Central memory CD8-positive, alpha-beta T cell (primary cell): ENCODE results near the gene PLEKHB1.

Experiments
- ATAC-seq: fragments of 150-1000 bp; cut with Tn5 transposase; replicated peaks from 2 replicates; pipeline ENCODE4 v1.10.0; 2022; ENCODE audit warnings: mild to moderate bottlenecking, moderate FRiP score, moderate number of reproducible peaks; ENCODE audit not compliant: poor library complexity, severe bottlenecking; ENCODE audit errors: extremely low read depth
- DNase-seq, 2 donors: peaks; one replicate each; pipeline ENCODE4 v3.0.0; 2021; ENCODE audit warnings: low spot score in 2 of 2
- H3K27ac Mint-ChIP-seq: one replicate; pipeline ENCODE4 v1.8.0; 2022; ENCODE audit warnings: low read depth, mild to moderate bottlenecking, moderate library complexity, mixed read lengths
- H3K27me3 Mint-ChIP-seq: one replicate; pipeline ENCODE4 v1.8.0; 2022; ENCODE audit warnings: mixed read lengths
- H3K36me3 Mint-ChIP-seq: one replicate; pipeline ENCODE4 v1.8.0; 2022; ENCODE audit warnings: mild to moderate bottlenecking, moderate library complexity, mixed read lengths; ENCODE audit not compliant: insufficient read depth
- H3K4me1 Mint-ChIP-seq: one replicate; pipeline ENCODE4 v1.8.0; 2022; ENCODE audit warnings: mixed read lengths
- H3K4me3 Mint-ChIP-seq: one replicate; pipeline ENCODE4 v1.8.0; 2022; ENCODE audit warnings: mild to moderate bottlenecking, moderate library complexity, mixed read lengths
- H3K9me3 Mint-ChIP-seq: one replicate; pipeline ENCODE4 v1.8.0; 2022; ENCODE audit warnings: mixed read lengths

Gene PLEKHB1

DNA sequence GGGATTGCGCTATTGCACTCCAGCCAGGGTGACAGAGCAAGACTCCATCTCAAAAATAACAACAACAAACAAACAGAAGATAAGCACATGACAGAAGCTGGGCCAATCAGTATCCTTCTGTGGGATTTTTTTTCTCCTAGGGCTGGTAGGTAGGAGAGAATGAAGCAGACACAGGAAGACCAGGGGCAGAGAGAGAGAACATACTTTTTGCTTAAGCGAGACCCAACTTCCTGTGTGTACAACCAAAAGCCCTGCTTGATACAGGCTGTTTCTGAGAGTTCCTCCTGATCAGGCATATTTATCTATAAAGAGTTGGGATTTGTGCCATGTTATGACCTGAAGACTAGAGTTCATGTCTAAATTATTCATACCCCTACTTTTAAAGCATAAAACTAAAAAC, 12.4 kb upstream of the PLEKHB1 start:
- no peak for ATAC-seq

GRCh38 chr11:73635721-73636120, 10.7 kb upstream of the PLEKHB1 start:
- Mint-ChIP-seq H3K27me3 (peaks cover 12% of the 10 kb centered on the region), H3K36me3 (peaks cover 5% of the 10 kb centered on the region), H3K27ac (no peak overlapping the region), H3K9me3 (no peaks in the 10 kb centered on the region), H3K4me3 (no peak overlapping the region), H3K4me1 (no peaks in the 10 kb centered on the region)
- DNase-seq (no peak), ATAC-seq (no peak)

More for the DNA sequence above, 12.4 kb upstream of the PLEKHB1 start:
- Mint-ChIP-seq H3K27ac (no peak overlapping the region), H3K9me3 (no peaks in the 10 kb centered on the region), H3K27me3 (no peaks in the 10 kb centered on the region), H3K4me1 (no peaks in the 10 kb centered on the region), H3K4me3 (no peak overlapping the region), H3K36me3 (peaks cover 5% of the 10 kb centered on the region)
- DNase-seq: no peak

- no peaks in the 10 kb centered on the region for H3K9me3 Mint-ChIP-seq
- H3K27me3 Mint-ChIP-seq: peaks cover 14% of the 10 kb centered on the region
- DNase-seq (no peak), ATAC-seq (no peak)
- H3K4me1 Mint-ChIP-seq: no peaks in the 10 kb centered on the region
- no peak overlapping the region for H3K4me3 Mint-ChIP-seq
- no peak overlapping the region for H3K27ac Mint-ChIP-seq
- H3K36me3 Mint-ChIP-seq: peaks cover 5% of the 10 kb centered on the region
Measured at GRCh38 chr11:73636249-73636648, 10.1 kb upstream of the PLEKHB1 start.

- DNase-seq: no peak
- ATAC-seq: no peak
- peaks cover 14% of the 10 kb centered on the region for H3K27me3 Mint-ChIP-seq
- no peaks in the 10 kb centered on the region for H3K9me3 Mint-ChIP-seq
- peaks cover 5% of the 10 kb centered on the region for H3K36me3 Mint-ChIP-seq
- no peak overlapping the region for H3K4me3 Mint-ChIP-seq
- H3K27ac Mint-ChIP-seq: no peak overlapping the region
- no peaks in the 10 kb centered on the region for H3K4me1 Mint-ChIP-seq
Measured at GRCh38 chr11:73637012-73637411, 9.4 kb upstream of the PLEKHB1 start.

GRCh38 chr11:73640592-73640991, 5.8 kb upstream of the PLEKHB1 start:
- H3K36me3 Mint-ChIP-seq: peaks cover 3% of the 10 kb centered on the region
- DNase-seq (no peak), ATAC-seq (no peak)
- H3K27me3 Mint-ChIP-seq: peaks cover 14% of the 10 kb centered on the region
- H3K4me1 Mint-ChIP-seq: no peaks in the 10 kb centered on the region
- no peak overlapping the region for H3K27ac Mint-ChIP-seq
- no peak overlapping the region for H3K4me3 Mint-ChIP-seq
- H3K9me3 Mint-ChIP-seq: no peaks in the 10 kb centered on the region

- DNase-seq (no peak), ATAC-seq (no peak)
- H3K27me3 Mint-ChIP-seq: peaks cover 14% of the 10 kb centered on the region
- no peak overlapping the region for H3K4me3 Mint-ChIP-seq
- H3K9me3 Mint-ChIP-seq: no peaks in the 10 kb centered on the region
- H3K36me3 Mint-ChIP-seq: no peaks in the 10 kb centered on the region
- no peaks in the 10 kb centered on the region for H3K4me1 Mint-ChIP-seq
- H3K27ac Mint-ChIP-seq: no peak overlapping the region
Measured at GRCh38 chr11:73641668-73642067, 4.7 kb upstream of the PLEKHB1 start.

DNA sequence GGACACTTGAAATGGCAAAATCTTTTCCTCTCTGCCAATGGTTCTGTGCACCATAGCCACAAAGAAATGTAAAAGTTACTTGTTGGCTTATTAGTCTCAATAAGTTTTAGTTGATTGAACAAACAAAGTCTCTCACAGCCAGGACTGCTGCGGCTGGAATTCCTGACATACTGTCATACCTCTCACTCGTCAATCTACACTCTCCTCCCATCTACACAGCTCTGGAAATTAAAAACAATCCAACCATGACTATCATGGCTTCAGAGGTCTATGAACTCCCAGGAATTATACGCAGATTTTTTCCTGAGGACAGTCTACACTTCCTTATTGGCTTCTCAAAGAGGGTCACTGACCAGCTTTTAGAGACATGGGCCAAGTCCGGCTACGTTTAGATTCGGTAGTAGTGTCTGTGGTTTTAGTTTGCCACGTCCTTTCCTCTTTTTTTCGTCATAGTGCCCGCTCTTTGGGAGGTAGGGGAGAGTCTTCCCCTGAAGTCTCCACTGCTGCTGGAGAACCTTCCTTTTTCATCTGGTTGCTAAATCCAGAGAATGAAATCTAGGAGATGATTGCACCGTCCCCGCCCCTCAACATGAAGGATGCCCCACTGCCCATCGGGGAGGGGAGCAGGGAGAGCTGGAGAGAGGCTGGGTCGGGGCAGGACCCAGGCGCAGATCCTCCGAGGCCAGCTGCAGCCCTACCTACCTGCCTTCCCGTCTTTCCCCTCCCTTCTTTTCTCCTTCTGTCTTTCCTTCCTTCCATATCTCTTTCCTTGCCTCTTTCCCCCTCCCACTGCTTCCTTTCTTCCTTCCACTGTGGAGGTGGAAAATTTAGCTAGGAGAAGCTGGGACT, 1.0 kb upstream of the PLEKHB1 start:
- Mint-ChIP-seq H3K27ac (no peak overlapping the region), H3K36me3 (peaks cover 2% of the 10 kb centered on the region), H3K27me3 (peaks cover 5% of the 10 kb centered on the region), H3K9me3 (no peaks in the 10 kb centered on the region), H3K4me1 (peaks cover 13% of the 10 kb centered on the region), H3K4me3 (no peak overlapping the region)
- DNase-seq (no peak), ATAC-seq (no peak)

GRCh38 chr11:73647459-73648100, 1.2 kb downstream of the PLEKHB1 start:
- Mint-ChIP-seq H3K4me3 (peak overlapping the region; percentile 80), H3K4me1 (peaks cover 13% of the 10 kb centered on the region), H3K9me3 (no peaks in the 10 kb centered on the region), H3K36me3 (peaks cover 7% of the 10 kb centered on the region), H3K27me3 (no peaks in the 10 kb centered on the region), H3K27ac (peak overlapping the region; percentile 46)
- DNase-seq: peak; percentile 79 to 89
- peak; percentile 96 for ATAC-seq

DNA sequence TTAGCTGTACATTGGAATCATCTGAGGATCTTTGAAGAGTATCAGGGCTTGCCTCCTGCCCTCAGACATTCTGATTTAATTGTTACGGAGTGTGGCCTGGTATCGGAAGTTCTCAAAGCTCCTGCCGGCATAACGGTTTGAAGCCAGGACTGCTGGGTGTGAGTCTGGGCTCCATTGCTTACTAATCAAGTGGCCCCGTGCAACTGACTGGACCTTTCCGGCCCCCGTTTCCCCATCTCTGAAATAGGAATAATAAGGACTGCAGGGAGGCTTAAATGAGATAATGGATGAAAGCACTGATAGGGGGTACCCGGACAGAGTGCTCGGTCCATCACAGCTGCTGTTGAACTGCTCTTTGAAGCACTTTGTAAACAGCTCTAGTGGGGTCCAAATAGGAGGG, 1.7 kb downstream of the PLEKHB1 start:
- Mint-ChIP-seq H3K27me3 (no peaks in the 10 kb centered on the region), H3K36me3 (peaks cover 7% of the 10 kb centered on the region), H3K9me3 (no peaks in the 10 kb centered on the region), H3K4me3 (peak overlapping the region; percentile 80), H3K27ac (no peak overlapping the region), H3K4me1 (peaks cover 13% of the 10 kb centered on the region)
- DNase-seq: no peak
- no peak for ATAC-seq

DNA sequence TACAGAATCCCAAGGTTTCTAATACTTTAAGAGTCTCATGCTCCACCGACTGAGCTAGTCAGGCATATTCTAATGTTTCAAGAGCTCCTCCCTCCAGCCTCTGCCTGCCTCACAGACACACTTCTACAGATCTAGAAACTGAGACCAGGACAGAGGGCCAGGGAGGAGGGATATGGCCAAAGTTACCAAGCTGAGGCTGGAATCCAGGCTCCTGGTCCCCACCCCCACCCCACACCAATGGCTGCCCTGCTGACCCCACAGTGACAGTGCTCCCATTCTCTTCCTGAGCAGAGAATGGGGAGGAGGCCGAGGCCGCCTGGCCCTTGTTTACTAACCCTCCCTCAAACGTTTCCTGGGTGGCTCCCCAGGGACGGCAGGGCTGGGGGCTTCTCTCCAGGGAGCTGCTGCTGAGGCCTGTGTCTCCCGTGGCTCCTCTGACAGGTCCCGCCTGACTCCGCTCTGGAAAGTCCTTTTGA, 2.2 kb downstream of the PLEKHB1 start:
- Mint-ChIP-seq H3K27me3 (no peaks in the 10 kb centered on the region), H3K4me1 (peaks cover 13% of the 10 kb centered on the region), H3K9me3 (no peaks in the 10 kb centered on the region), H3K27ac (no peak overlapping the region), H3K4me3 (peak overlapping the region; percentile 14), H3K36me3 (peaks cover 9% of the 10 kb centered on the region)
- DNase-seq (no peak), ATAC-seq (no peak)

DNA sequence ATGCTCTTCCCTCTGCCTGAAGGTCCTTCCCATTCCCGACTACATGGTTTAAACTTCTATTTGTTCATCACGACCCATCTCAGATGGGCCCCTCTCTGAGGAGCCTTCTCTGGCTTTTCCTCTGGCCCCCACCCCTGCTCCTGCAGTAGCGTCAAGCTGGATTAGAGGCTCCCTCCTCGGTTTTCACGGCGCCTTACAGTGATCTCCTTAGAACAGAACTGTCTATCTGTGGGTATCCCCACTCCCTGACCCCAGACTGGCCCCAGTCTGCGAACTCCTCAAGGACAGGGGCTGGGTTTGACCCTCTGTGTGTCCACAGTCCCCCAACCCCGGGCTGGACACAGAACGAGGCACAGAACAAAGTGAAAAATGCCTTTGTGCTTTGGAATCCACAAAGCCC, 2.8 kb downstream of the PLEKHB1 start:
- Mint-ChIP-seq H3K36me3 (peaks cover 10% of the 10 kb centered on the region), H3K27ac (no peak overlapping the region), H3K4me3 (peak overlapping the region; percentile 14), H3K4me1 (peaks cover 13% of the 10 kb centered on the region), H3K9me3 (no peaks in the 10 kb centered on the region), H3K27me3 (no peaks in the 10 kb centered on the region)
- no peak for ATAC-seq
- DNase-seq: no peak

DNA sequence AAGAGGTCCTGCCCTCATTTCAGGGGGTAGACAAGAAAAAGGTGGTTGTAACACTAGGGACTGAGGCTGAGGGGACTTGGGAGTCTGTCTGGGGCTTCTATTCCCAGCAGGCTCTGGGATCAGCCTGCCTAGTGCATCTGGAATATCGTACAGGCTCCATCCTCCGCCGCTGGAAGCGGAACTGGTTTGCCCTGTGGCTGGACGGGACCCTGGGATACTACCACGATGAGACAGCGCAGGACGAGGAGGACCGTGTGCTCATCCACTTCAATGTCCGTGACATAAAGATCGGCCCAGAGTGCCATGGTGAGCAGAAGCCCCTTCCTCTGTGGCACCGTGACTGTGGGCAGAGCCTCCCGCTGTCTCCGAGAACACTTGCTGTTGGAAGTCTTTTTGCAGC, 4.0 kb downstream of the PLEKHB1 start:
- peaks cover 10% of the 10 kb centered on the region for H3K36me3 Mint-ChIP-seq
- H3K27ac Mint-ChIP-seq: no peak overlapping the region
- H3K4me1 Mint-ChIP-seq: peaks cover 13% of the 10 kb centered on the region
- H3K4me3 Mint-ChIP-seq: no peak overlapping the region
- ATAC-seq (no peak), DNase-seq (no peak)
- no peaks in the 10 kb centered on the region for H3K27me3 Mint-ChIP-seq
- H3K9me3 Mint-ChIP-seq: no peaks in the 10 kb centered on the region

DNA sequence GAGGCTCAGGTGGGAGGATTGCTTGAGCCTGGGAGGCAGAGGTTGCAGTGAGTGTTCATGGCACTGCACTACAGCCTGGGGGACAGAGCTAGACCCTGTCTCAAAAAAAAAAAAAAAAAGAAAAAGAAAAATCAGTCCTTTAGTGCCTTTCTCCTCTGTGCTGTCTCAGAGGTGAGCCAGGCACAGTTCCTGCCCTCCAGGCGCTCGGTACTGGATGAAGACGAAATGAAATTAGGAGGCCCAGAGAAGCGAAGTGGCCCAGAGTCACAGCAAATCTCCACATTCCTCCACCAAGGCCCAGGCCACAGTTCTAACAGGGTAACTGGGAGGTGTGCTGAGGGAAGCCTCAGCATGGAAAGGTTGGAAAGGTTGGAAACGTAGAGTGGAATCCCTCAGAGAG, 4.9 kb downstream of the PLEKHB1 start:
- Mint-ChIP-seq H3K4me3 (no peak overlapping the region), H3K4me1 (peaks cover 13% of the 10 kb centered on the region), H3K27ac (no peak overlapping the region), H3K36me3 (peaks cover 10% of the 10 kb centered on the region), H3K27me3 (no peaks in the 10 kb centered on the region), H3K9me3 (no peaks in the 10 kb centered on the region)
- ATAC-seq: no peak
- DNase-seq: no peak
